Trophoblast cell (in vitro differentiated cells and primary cell): ENCODE data around the gene PER3.

ENCODE experiments used
- DNase-seq, 2 donors: peaks; one replicate each; pipeline ENCODE4 v3.0.0-alpha.2; 2016
- H2AFZ ChIP-seq: 2 replicates; pipeline ENCODE4 v1.6.1; 2013; ENCODE audit warnings: low read length, moderate library complexity, mild to moderate bottlenecking; ENCODE audit not compliant: insufficient read depth, poor library complexity
- H2AK5ac ChIP-seq: 2 replicates; pipeline ENCODE4 v1.6.1; 2013; ENCODE audit warnings: mild to moderate bottlenecking, low read length
- H2BK120ac ChIP-seq: 2 replicates; pipeline ENCODE4 v1.6.1; 2013; ENCODE audit warnings: low read length, mild to moderate bottlenecking, moderate library complexity; ENCODE audit not compliant: insufficient read depth, poor library complexity
- H2BK12ac ChIP-seq: 2 replicates; pipeline ENCODE4 v1.6.1; 2013; ENCODE audit warnings: mild to moderate bottlenecking, low read length, moderate library complexity
- H2BK5ac ChIP-seq: 2 replicates; pipeline ENCODE4 v1.6.1; 2013; ENCODE audit warnings: low read length, low read depth, moderate library complexity, mild to moderate bottlenecking; ENCODE audit not compliant: poor library complexity
- H3K14ac ChIP-seq: 2 replicates; pipeline ENCODE4 v1.6.1; 2013; ENCODE audit warnings: mild to moderate bottlenecking, low read length
- H3K18ac ChIP-seq: 2 replicates; pipeline ENCODE4 v1.6.1; 2013; ENCODE audit warnings: mild to moderate bottlenecking, low read length
- H3K23ac ChIP-seq: 2 replicates; pipeline ENCODE4 v1.6.1; 2013; ENCODE audit warnings: low read length
- H3K27ac ChIP-seq: 2 replicates; pipeline ENCODE4 v1.5.1; 2013; ENCODE audit warnings: low read depth, mild to moderate bottlenecking, inconsistent platforms, low read length, moderate library complexity
- H3K27me3 ChIP-seq: 2 replicates; pipeline ENCODE4 v1.6.1; 2013; ENCODE audit warnings: inconsistent platforms, mild to moderate bottlenecking, low read length, moderate library complexity; ENCODE audit not compliant: insufficient read depth
- H3K36me3 ChIP-seq, 2 experiments: 1 replicate in 1 of 2; 2 replicates in 1 of 2; pipeline ENCODE4 v1.6.1; 2013; ENCODE audit warnings: low read length in 2 of 2, mild to moderate bottlenecking in 2 of 2, moderate library complexity in 1 of 2; ENCODE audit not compliant: insufficient read depth in 2 of 2, control insufficient read depth in 1 of 2
- H3K4ac ChIP-seq: 2 replicates; pipeline ENCODE4 v1.6.1; 2013; ENCODE audit warnings: low read depth, mild to moderate bottlenecking, low read length, moderate library complexity
- H3K4me1 ChIP-seq, 2 experiments: 1 replicate in 1 of 2; 2 replicates in 1 of 2; pipeline ENCODE4 v1.6.1; 2013; ENCODE audit warnings: low read length in 2 of 2, mild to moderate bottlenecking in 2 of 2, moderate library complexity in 1 of 2; ENCODE audit not compliant: insufficient read depth in 2 of 2, control insufficient read depth in 1 of 2
- H3K4me2 ChIP-seq: 2 replicates; pipeline ENCODE4 v1.6.1; 2013; ENCODE audit warnings: inconsistent platforms, mild to moderate bottlenecking, low read length, moderate library complexity
- H3K4me3 ChIP-seq: 2 replicates; pipeline ENCODE4 v1.5.1; 2013; ENCODE audit warnings: mild to moderate bottlenecking, low read depth, low read length, inconsistent platforms
- H3K79me1 ChIP-seq: one replicate; pipeline ENCODE4 v1.6.1; 2013; ENCODE audit warnings: low read length
- H3K79me2 ChIP-seq: 2 replicates; pipeline ENCODE4 v1.6.1; 2013; ENCODE audit warnings: low read length, mild to moderate bottlenecking; ENCODE audit not compliant: control insufficient read depth, insufficient read depth, poor library complexity
- H3K9ac ChIP-seq: 2 replicates; pipeline ENCODE4 v1.6.1; 2013; ENCODE audit warnings: mild to moderate bottlenecking, low read length
- H3K9me3 ChIP-seq: 2 replicates; pipeline ENCODE4 v1.6.1; 2013; ENCODE audit warnings: low read depth, mild to moderate bottlenecking, control low read depth, inconsistent platforms, low read length; ENCODE audit not compliant: insufficient read depth
- H4K12ac ChIP-seq: 2 replicates; pipeline ENCODE4 v1.6.1; 2013; ENCODE audit warnings: low read depth, mild to moderate bottlenecking, low read length, moderate library complexity
- H4K8ac ChIP-seq: 2 replicates; pipeline ENCODE4 v1.6.1; 2013; ENCODE audit warnings: low read depth, mild to moderate bottlenecking, low read length, moderate library complexity
- H4K91ac ChIP-seq: one replicate; pipeline ENCODE4 v1.6.1; 2013; ENCODE audit warnings: low read depth, mild to moderate bottlenecking, low read length, moderate library complexity
- WGBS: extraction: QIAGEN DNeasy Blood & Tissue Kit; methylation state at CpG from one replicate; pipeline ENCODE4 v1.1.7; 2013; ENCODE audit warnings: missing lambda C conversion rate; ENCODE audit not compliant: insufficient read length, insufficient coverage; ENCODE audit errors: extremely low coverage; 5-methylcytosine and 5-hydroxymethylcytosine counted together

The PER3 gene

DNA sequence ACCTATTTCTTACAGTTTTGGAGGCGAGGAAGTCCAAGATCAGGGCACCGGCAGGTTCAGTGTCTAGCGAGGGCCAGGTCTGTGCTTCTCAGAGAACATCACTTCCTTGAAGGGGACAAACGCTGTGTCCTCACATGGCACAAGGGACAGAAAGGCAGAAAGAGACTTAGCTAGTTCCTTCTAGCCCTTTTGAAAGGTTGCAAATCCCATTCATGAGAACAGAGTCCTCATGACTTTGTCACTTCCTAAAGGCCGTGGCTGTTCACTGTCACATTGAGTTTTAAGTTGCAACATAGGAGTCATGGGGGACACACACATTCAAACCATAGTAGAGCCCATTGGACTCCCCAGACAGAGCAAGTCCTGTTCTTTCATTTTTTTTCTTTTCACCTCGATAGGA, 27.4 kb downstream of the PER3 start:
- no CpG with 5 or more reads among the region's 6 CpGs for WGBS
- no peaks in the 10 kb centered on the region for H3K79me1 ChIP-seq

DNA sequence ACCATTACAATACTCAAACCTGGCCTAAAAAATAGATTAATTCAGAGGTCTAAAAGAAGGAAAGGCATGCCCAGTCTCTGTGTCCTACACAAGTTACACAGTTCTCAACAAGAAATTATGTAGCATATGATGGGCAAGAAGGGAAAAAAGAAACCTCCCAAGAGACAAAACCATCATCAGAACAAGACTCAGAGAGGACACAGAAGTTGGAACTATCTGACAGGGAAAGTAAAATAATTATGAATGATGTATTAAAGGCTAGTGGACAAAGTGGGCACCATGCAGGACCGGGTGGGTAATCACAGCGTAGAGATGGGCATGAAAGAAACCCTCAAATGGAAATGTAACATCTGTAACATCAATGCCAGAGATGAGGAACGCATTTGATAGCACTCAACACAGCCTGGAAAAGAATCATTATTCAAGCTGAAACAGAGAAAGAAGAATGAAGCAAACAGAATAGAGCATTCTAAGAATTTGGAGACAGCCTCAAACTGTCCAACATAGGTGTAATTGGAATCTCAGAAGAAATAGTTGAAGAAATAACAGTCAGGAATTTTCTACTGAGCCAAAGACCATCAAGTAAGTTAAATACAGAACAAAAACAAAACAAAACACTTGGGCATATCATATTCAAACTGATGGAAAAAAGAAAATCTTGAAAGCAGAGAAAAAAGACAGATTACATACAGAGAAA, 29.7 kb downstream of the PER3 start:
- H3K79me1 ChIP-seq, result no peaks in the 10 kb centered on the region
- no CpG with 5 or more reads among the region's 3 CpGs for WGBS
- H4K12ac ChIP-seq, result no peak overlapping the region
- H3K4me1 ChIP-seq, result no peaks in the 10 kb centered on the region
- H3K9me3 ChIP-seq, result no peaks in the 10 kb centered on the region
- H3K14ac ChIP-seq, result no peak overlapping the region
- H3K27me3 ChIP-seq, result no peaks in the 10 kb centered on the region
- H4K8ac ChIP-seq, result no peak overlapping the region
- no peak overlapping the region for H3K9ac ChIP-seq
- DNase-seq, result no peak
- H2AFZ ChIP-seq, result no peak overlapping the region
- no peak overlapping the region for H2BK120ac ChIP-seq
- no peak overlapping the region for H3K23ac ChIP-seq
- H3K18ac ChIP-seq, result no peak overlapping the region
- no peak overlapping the region for H2BK12ac ChIP-seq
- no peak overlapping the region for H3K27ac ChIP-seq
- H2AK5ac ChIP-seq, result no peak overlapping the region
- H3K79me2 ChIP-seq, result no peaks in the 10 kb centered on the region
- H3K4ac ChIP-seq, result no peak overlapping the region
- H2BK5ac ChIP-seq, result no peak overlapping the region
- no peaks in the 10 kb centered on the region for H3K36me3 ChIP-seq
- no peak overlapping the region for H3K4me3 ChIP-seq
- H3K4me2 ChIP-seq, result no peak overlapping the region
- H4K91ac ChIP-seq, result no peak overlapping the region

More for the DNA sequence above, 27.4 kb downstream of the PER3 start:
- Histone ChIP-seq H3K14ac (no peak overlapping the region), H3K9ac (no peak overlapping the region), H3K4me1 (no peaks in the 10 kb centered on the region), H3K23ac (no peak overlapping the region), H3K4ac (no peak overlapping the region), H4K12ac (no peak overlapping the region), H3K79me2 (no peaks in the 10 kb centered on the region), H4K91ac (no peak overlapping the region), H3K36me3 (no peaks in the 10 kb centered on the region), H2AFZ (no peak overlapping the region), H3K4me2 (no peak overlapping the region), H3K9me3 (no peaks in the 10 kb centered on the region), H3K27ac (no peak overlapping the region), H3K4me3 (no peak overlapping the region), H2BK120ac (no peak overlapping the region), H2BK12ac (no peak overlapping the region), H2AK5ac (no peak overlapping the region), H3K18ac (no peak overlapping the region), H3K27me3 (no peaks in the 10 kb centered on the region), H2BK5ac (no peak overlapping the region), H4K8ac (no peak overlapping the region)
- peak in 1 of 2 donors; percentile 7 for DNase-seq

GRCh38 chr1:7821282-7821681, 37.2 kb downstream of the PER3 start:
- H3K79me1 ChIP-seq, result no peaks in the 10 kb centered on the region
- H2BK120ac ChIP-seq, result no peak overlapping the region
- no peak overlapping the region for H4K12ac ChIP-seq
- no peaks in the 10 kb centered on the region for H3K4me1 ChIP-seq
- H4K91ac ChIP-seq, result no peak overlapping the region
- no peak overlapping the region for H4K8ac ChIP-seq
- H2AFZ ChIP-seq, result no peak overlapping the region
- H3K23ac ChIP-seq, result no peak overlapping the region
- H2BK12ac ChIP-seq, result no peak overlapping the region
- no peak overlapping the region for H3K4me3 ChIP-seq
- H3K4ac ChIP-seq, result no peak overlapping the region
- no peak overlapping the region for H3K14ac ChIP-seq
- no peak for DNase-seq
- no peak overlapping the region for H3K9ac ChIP-seq
- H3K79me2 ChIP-seq, result no peaks in the 10 kb centered on the region
- H3K27me3 ChIP-seq, result no peaks in the 10 kb centered on the region
- H3K18ac ChIP-seq, result no peak overlapping the region
- H3K4me2 ChIP-seq, result no peak overlapping the region
- H2BK5ac ChIP-seq, result no peak overlapping the region
- H3K27ac ChIP-seq, result no peak overlapping the region
- no peak overlapping the region for H2AK5ac ChIP-seq
- H3K36me3 ChIP-seq, result no peaks in the 10 kb centered on the region
- no peaks in the 10 kb centered on the region for H3K9me3 ChIP-seq
- no CpG with 5 or more reads among the region's 3 CpGs for WGBS

DNA sequence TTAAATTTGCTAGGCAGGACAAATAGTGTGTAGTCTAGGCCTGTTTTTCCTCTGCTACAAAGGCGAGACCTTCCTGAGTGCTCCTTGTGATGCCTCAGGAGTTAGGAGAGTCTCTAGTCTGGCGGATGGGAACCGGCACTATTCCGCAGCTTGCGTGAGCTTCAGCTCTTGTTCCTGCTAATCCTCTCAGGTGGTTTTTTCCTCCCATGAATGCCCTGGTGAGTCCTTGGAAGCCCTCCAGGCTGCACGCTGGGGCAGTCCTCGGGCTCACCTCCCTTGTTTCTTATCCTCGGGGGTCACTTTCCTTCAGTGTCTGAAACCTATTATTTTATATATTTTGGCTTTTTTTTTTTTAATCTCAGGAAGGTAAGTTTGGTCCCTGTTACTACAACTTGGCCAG, 40.6 kb downstream of the PER3 start:
- Histone ChIP-seq H3K9ac (no peak overlapping the region), H3K23ac (no peak overlapping the region), H2AFZ (no peak overlapping the region), H2BK120ac (no peak overlapping the region), H4K91ac (no peak overlapping the region), H3K9me3 (no peaks in the 10 kb centered on the region), H3K79me1 (no peaks in the 10 kb centered on the region), H3K14ac (no peak overlapping the region), H3K27ac (no peak overlapping the region), H3K4me3 (no peak overlapping the region), H3K4me2 (no peak overlapping the region), H2BK12ac (no peak overlapping the region), H3K4ac (no peak overlapping the region), H4K12ac (no peak overlapping the region), H3K27me3 (no peaks in the 10 kb centered on the region), H3K36me3 (no peaks in the 10 kb centered on the region), H2BK5ac (no peak overlapping the region), H3K4me1 (no peaks in the 10 kb centered on the region), H4K8ac (no peak overlapping the region), H3K18ac (no peak overlapping the region), H3K79me2 (no peaks in the 10 kb centered on the region), H2AK5ac (no peak overlapping the region)
- WGBS, result no CpG with 5 or more reads among the region's 8 CpGs
- no peak for DNase-seq
